GM18498 (cell line): ENCODE results near the gene LANCL2.

Experiments used
- ATAC-seq: cut with Tn5 transposase; IDR thresholded peaks from one replicate; pipeline ENCODE4 v1.9.1; 2021; ENCODE audit warnings: mild to moderate bottlenecking, moderate library complexity; ENCODE audit not compliant: unreplicated experiment

Gene LANCL2

DNA sequence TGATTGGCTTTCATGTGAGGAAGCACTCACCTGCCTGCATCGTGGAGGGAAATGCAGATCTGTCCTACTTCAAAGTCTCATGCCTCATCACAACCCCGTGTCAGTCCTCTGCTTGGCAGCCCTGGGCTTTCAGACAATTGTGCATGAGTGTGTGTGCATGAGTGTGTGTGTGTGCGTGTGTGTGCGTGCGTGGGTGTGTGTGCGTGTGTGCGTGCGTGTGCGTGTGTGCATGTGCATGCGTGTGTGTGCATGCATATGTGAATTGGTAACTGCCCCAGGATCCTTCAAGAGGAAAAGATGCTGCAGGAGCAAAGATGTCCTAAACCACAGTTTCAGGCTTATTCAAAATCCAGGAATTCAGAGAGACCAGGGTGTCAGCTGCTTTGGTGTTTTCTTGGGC lies 71.3 kb downstream of the LANCL2 start:
- ATAC-seq: no peak

DNA sequence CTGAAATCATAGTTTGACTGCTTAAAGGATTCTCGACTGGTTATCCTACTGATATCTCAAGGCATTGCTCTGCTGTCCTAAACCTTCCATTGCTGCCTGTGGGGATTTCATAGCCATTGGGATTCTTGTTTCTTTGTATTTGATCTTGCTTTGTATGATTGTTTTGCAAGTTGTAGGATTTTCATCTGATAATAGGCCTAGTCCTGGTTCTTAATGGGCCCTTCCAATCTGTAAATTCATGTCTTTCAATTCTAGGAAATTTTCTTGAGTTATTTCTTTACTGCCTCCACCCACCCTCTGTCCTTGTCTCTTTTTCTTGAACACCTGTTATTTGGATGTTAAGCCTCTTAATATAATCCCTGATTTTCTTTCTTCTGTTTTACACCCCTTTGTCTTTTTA lies 72.2 kb downstream of the LANCL2 start:
- ATAC-seq: no peak

DNA sequence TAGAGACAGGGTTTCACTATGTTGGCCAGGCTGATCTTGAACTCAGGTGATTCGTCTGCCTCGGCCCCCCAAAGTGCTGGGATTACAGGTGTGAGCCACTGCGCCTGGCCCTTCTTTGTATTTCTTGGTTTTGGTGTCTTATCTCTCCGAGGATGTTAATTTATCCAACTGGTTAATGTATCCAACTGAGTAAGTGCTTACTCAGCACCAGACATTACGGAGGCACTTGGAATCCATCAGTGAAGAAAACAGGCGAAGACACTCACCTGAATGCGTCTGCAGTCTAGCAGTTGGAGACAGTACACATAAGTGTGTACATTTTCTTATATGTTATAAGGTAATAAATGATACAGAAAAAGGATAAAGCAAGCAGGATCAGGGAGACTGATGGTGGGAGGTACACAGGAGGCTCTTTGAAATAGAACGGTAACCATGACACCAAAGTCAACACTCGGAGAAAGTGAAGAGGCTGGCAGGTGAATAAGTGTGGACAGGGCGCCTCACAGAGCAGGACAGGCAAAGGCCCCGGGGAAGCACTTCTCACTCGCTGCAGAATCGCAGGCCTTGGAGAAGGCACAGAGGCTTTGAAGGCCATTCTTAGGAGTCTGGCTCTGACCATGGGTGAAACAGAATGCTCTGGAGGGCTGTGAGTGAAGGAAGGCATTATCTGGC lies 73.1 kb downstream of the LANCL2 start:
- ATAC-seq: no peak

DNA sequence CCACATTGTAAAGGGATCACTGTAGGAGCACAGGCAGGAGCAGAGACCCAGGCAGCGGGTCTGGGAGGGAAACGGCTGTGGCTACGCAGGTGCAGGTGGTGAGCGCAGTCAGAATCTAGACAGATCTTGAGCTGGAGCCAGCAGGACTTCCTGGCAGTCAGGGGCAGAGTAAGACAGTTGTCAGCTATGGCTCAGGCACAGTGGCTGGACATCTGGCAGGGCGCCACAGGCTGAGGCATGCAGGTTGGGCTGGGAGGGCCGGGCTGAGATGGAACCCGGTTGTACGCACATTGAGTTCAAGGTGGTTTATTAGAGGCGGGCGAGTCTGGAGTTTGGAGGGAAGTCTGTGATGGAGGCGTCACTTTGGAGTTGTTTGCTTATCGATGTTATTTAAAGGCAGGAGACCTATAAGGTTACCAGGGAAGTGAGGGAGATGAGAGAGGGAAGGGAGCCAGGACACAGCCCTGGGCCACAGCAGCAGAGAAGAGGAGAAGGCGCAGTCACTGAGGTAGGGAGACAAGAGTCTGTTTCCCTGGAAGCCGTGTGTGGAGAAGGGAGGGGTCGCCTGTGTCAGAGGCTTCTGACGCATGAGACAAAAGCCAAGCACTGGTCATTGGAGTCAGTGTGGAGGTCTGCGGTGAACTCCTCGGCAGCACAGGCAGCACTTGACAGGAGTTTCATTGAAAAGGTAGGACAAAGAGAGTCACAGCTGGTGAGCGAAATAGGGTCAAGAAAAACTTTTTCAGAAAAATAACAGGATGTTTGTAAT lies 73.8 kb downstream of the LANCL2 start:
- no peak for ATAC-seq

DNA sequence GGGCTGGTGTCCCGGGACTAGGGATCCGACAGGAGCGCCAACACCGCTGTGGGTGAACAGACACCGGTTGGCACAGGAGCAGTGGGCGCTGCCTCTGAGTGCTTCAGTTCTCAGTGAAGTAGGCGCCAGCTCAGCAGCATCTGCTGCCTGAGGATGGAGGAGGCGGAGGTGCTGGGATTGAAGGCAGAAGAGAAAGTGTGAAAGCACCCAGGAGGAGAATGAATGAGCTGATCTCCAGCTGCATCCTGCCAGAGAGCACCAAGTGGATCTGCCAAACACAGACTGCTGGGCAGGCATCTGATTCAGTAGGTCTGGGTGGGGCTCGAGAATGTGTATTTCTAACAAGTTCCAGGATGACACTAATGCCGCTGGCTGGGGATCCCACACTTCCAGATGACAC lies 74.5 kb downstream of the LANCL2 start:
- no peak for ATAC-seq

DNA sequence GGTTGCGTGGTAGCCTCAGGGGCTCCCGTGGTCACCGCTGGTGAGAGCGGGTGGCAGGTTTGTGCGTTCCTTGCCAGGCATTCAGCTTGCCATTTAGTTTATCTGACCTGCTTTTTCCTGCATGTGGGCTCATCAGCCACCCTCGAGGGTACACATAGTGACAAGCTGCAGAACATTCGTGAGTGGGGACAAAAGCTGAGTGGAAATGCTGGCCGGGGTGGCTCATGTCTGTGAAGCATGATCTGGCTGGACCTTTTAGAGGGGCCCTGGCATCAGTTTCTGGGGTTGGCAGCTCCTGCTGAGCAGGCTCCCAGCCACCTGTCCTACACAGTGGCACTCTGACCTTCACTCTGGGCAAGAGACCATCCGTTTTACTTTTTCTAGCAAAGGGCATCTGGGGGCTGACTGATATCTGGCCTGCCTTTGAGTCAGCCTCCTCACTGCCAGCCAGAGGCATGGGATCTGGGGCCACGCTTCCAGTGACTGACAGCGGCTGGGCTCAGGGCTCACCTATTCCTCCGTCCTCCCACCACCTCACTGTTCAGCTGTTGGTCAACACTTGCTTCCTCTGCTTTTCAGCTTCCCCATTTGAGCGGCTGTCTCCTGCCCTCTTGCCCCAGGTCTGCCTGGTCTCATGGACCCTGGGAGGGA lies 75.0 kb downstream of the LANCL2 start:
- no peak for ATAC-seq

DNA sequence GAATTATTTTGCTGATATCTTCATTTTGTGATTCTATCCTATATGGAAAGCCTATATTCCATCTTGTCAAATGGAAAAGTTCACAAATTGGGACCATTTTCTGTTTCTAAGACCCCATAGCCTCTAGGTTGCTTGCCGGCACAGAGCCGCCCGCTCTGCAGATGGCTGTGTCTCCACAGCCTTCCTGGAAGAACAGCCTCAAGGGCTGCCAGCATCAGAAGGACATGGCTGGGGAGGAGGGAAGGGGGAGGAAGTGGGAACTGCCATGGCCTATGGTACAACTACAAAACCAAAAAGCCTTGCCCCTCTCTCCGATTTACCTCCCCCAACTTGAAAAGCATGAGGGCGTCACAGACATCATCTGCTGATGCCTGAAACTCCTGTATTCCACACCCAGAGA lies 75.9 kb downstream of the LANCL2 start:
- ATAC-seq: no peak

DNA sequence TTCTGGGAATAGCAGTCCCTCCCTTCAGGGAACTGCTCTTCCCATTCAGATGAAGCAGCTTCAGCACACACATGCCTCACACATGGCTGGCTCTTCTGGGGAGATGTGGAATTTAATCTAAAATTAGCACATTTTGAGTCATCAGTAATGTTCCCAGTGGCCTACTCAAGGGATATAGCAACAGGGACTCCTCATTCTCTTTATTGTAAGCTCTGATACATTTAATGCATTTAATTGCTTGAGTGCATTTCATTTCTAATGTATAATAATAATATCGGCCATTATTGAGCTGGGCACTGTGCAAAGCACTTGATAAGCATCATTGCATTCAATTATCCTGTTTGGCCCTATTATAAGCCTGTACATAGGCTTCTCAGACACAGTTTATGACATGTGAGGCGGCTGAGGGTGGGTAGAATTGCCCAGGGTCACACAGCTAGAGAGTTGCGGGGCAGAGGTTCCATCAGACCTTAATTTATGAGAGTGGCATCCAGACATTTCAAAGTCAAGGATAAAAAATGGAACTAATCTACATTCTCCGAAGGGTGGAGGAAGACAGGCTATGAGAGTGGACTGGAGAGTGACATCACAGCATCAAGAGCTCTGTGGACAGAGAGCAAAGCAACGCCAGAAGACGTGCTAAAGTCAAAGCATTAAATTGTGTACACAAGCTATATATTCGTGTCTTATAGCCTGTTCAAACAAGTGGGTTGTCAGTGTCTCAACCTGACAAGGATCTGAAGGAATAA lies 76.8 kb downstream of the LANCL2 start:
- no peak for ATAC-seq

DNA sequence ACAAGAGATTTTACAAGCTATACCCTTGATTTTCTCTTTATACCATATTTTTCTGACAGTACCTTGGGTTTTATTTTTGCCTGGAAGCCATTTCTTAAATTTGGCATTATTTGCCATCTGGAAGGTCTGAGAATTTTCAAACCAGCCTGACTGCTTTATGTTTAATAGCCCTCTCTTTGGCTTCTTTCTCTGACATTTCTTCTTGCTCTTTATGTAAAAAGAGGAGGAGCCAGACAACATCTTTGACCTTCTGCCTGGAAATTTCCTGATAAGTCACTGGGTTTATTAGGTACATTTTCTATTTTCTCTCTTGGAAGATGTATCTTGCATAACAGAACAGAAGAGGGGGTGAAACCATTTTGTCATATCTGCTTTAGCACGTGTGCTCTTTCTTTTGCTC lies 79.6 kb downstream of the LANCL2 start:
- ATAC-seq: no peak

DNA sequence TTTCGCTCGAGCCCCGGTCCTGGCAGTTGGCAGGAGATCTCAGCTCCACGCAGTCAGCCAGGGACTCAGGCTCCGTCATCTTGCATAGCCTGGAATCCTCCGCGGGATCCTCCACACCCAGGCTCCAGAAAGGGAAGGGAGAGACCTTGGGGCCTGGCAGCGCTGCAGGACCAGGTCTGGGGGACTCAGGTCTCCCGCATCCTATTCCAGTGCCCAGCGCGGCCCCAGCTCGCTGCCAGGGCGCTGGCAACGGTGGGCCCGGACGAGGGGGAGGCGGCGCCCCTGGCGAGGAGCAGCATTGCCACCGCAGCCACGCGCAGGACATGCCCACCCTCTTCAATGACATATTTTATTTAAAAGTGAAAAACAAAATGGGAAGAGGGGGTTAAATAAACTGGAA lies 83.4 kb downstream of the LANCL2 start:
- no peak for ATAC-seq

DNA sequence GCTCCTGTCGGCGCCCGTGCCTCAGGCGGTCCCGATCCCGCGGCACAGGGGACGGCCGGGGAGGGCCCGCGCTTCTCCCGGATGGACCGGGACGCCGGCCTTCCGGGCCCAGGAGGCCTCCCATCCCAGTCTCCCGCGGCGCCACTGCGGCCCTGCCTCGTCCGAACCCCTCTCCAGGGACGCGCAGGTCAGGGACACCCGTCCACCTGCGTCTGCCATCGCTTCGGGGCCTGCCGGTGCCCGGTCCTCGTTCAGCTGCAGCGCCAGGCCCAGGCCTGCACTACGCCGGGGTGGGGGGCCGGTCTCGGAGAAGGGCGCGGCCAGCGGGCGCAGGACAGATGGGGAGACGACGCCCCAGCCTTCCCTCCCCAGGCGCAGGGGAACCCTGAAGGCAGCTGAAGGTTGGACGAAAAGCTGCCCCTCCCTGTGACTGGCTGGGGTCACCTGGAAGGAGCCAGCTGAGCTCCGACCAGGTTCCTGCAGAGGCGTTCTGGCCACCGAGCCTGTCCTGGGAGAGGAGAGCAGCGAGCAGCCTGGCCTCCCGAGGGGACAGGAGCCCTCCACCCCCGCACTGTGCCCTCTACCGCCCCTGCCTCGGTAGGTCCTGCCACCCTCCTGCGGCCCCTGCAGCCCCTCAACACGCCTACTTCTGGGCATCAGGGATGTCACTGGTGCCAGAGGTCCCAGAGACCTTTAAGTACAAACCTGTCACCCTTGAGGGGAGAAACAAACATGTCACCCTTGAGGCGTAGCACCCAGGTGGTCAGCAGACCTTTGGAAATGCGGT lies 84.3 kb downstream of the LANCL2 start:
- no peak for ATAC-seq

DNA sequence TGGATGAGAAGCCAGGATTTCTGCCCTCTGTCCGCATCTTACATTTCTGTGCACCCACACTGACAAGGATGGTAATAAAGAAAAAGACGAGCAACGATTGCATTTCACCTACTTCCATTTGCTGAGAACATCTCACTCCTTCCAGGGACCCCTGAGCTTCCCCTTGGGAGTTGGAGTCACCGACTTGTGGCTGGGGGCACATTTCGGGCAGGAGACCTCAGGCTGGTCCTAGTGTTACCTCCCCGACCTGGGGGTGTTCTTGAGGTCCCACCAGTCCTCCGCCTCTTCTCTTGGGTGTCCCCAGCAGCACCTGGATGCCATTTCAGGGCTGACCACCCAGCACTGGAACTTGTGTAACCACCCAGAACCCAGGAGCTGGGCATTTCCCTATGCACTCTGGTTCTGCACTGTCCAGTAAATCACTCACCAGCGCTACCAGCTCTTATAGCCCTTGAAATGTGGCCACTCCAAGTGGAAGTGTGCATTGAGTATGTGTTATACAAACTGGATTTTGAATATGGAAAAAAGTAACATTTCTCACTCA lies 84.9 kb downstream of the LANCL2 start:
- no peak for ATAC-seq

DNA sequence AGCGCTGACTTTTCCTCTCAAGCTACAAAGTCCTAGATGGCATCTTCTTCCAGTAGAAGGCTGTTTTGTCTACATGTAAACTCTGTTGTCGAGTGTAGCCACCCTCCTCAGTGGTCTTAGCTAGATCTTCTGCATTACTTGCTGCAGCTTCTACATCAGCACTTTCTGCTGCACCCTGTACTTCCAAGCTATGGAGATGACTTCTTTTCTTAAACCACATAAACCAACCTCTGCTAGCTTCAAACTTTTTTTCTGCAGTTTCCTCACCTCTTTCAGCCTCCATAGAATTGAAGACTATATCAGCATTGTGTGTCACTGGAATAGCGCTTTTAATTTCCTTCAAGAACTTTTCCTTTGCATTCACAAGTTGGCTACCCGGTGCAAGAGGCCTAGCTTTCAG lies 87.8 kb downstream of the LANCL2 start:
- ATAC-seq: no peak

DNA sequence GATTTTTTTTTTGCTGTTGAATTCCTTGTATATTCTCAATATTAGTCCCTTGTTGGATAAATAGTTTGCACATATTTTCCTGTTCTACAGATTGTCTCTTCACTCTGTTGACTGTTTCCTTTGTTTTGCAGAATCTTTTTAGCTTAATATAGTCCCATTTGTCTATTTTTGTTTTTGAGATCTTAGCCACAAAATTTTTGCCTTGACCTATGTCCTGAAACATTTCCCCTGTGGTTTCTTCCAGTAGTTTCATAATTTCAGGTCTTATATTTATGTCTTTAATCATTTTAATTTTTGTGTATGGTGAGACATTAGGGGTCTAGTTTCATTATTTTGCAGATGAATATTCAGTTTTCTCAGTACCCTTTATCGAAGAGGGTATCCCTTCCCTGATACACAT lies 92.7 kb downstream of the LANCL2 start:
- no peak for ATAC-seq

DNA sequence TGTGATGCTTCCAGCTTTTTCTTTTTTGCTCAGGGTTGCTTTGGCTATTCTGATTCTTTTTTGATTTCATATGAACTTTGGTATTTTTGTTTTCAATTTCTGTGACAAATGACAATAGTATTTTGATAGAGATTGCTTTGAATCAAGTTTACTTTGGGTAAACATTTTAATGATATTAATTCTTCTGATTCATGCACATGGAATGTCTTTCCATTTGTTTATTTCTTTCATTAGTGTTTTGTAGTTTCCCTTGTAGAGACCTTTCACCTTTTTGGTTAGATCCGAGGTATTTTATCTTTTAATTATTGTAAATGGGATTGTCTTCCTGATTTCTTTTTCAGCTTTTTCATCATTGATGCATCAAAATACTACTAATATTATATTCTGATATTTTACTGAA lies 93.2 kb downstream of the LANCL2 start:
- no peak for ATAC-seq

DNA sequence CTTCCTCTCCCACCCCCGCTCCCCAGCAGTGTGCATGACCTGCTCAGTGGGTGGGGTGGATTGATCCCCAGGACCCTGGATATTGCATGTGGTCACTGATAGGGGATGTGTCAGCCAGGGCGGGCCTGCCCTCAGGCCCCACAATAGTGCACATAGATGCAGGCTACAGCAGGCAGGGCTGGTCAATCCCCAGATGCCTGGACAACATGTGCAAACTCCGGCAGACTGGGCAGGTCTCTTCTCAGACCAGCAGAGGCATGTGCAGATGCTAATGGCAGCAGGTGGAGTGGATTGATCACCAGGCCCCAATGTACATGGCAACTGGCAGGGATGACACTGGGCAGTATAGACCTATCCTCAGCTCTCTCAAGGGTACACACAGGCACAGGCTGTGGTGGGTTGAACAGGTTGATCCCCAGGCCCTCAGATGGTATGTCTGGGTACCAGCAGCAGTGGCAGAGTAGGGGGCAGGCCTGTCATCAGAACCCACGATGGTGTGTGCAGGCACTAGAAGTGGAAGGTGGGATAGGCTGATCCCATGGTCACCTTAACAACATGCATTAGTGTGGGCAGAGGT lies 98.6 kb downstream of the LANCL2 start:
- no peak for ATAC-seq

DNA sequence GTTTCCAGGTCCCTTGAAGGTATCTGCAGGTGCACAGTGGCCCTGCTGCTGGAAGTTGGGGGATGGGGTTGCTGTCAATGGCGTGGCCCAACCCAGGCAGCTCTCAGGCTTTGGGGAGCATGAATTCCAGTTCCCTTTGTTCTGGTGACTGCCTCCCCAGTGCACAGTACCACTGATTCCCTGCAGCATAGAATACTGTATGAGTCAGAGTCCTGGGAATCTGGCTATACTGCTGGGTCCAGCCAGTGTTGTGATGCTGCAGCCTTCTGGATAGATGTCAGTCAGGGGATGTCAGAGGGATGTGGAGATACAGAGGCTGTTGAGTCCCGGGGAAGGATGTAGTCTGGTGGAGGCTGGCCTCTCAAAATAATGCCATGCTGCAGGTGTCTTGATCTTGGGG lies 99.3 kb downstream of the LANCL2 start:
- no peak for ATAC-seq

DNA sequence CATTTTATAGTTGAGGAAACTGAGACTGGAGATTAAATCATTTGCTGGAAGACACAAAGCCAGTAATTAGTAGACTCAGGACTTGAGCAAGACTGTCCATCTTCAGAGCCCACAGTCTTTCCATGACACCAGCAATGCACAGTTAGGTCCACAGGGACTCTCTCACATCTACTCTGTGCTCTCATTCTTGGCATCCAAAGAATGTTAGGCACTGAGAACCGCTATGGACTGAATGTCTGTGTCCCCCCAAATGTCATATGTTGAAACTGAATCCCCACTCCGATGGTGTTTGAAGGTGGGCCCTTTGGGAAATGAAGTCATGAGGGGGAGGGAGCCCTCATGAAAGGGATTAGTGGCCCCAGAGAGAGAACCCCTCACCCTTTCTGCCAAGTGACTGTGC lies 100.6 kb downstream of the LANCL2 start:
- ATAC-seq: no peak

DNA sequence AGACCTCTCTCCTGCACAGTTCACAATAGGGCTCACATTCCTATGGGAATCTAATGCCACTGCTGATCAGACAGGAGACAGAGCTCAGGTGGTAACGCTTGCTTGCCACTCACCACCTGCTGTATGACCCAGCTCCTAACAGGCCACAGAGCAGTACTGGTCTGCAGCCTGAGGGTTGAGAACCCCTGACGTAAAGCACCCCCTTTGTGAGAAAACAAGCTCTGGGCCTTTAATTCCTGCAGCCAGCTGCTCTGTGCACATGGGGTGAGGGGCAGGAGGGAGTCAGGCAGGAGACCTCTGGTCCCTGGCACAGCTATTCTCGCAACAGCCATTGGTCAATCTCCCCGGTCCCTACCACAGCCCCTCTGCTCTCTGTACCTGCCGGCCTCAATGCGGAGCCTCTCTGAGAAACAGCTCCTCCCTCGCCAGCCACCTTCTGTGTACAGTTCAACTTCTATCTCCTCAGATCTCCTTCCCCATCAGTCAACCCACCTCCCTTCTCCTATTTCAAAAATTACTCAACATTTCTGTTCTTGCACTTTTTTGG lies 102.0 kb downstream of the LANCL2 start:
- no peak for ATAC-seq

DNA sequence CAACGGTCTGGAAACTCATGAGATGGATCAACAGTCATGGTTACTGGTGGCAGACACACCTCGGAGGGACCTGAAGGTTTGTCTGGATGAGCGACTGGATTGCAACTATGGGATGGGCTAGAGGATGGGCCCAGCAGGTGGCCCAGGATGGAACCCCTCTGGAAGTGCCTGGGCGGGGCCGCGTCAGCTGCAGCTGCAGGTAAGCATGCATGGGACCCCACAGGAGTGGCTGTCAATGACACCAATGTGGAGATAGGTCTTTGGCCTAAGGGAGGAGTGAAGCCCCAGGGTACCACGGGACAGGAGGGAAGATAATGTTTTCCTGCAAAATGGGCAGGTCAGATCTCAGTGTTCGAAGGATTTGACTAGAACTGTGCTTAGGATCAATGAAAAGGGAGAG lies 103.4 kb downstream of the LANCL2 start:
- ATAC-seq: no peak
